NCI-H2227 treated with DMSO at 0.1 percent for 48 hours (cell line): ENCODE data around the gene CACNA1C.

Source experiments
- DNase-seq: peaks from one replicate; lab custom pipeline; 2025; lab: John Stamatoyannopoulos, UW

The CACNA1C gene

DNA sequence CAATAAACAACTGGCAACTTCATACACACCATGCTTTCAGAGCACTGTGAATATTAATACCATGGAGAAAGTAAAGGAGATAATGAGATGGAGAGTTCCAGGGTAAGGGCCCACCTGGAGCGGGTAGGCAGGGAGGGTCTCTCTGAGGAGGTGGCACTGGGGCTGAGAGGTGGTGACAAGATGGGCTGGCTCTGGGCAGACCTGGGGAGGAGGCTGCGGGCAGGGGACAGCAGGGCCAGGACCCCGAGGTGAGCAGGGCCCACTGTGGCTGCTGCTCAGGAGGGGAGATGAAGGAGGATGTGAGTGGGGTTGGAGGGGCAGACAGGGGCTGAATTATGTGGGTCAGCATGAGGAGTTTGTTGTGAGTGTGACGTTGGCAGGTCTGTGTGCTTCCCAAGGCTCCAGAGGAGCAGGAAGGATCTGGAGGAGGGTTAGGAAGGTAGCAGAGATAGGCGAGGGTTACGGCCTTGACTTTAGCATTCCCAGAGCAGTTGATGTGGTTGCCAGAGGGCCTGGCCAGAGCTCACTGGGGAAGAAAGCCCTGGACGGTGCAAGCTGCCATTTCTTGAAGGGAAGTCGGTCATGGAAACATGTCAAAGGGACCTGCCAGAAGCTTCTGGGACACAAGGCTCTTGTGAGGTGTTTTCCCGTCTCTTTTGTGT is 88.2 kb downstream of the CACNA1C start:
- no peak for DNase-seq

DNA sequence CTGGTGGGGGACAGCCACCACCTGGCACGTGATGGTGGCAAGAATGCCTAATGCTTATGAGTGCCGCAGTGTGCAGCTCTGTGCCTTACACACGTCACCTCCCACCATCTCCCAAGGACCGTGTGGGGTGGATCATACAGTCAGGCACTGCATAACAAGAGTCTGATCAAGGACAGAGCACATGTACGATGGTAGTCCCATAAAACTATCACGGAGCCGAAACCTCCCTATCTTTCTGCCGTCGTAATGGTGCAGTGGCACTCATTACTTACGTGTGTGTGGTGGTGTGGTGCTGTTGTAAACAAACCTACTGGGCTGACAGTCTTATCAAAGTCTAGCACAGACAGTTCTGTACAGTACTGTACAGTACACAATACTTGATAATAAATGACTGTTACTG is 89.3 kb downstream of the CACNA1C start:
- DNase-seq = no peak

DNA sequence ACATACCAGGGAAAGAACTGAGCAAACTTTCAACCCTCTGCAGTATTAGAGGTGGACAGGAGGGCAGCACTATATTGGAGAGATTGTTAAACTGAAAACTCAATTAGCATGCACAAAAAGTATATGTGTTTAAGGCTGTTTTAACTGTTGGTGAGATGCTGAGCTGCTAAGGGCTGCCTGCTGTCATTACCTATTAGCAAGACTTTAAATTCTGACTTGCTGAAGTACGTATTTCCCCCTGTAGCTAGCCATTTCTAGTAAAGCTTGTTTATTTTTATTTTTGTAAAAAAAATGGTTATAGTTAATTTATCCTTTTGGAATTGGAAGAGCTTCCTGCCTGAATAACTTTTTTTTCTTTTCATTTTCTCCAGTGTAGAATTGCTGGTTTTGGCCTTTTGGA is 92.2 kb downstream of the CACNA1C start:
- DNase-seq = no peak

DNA sequence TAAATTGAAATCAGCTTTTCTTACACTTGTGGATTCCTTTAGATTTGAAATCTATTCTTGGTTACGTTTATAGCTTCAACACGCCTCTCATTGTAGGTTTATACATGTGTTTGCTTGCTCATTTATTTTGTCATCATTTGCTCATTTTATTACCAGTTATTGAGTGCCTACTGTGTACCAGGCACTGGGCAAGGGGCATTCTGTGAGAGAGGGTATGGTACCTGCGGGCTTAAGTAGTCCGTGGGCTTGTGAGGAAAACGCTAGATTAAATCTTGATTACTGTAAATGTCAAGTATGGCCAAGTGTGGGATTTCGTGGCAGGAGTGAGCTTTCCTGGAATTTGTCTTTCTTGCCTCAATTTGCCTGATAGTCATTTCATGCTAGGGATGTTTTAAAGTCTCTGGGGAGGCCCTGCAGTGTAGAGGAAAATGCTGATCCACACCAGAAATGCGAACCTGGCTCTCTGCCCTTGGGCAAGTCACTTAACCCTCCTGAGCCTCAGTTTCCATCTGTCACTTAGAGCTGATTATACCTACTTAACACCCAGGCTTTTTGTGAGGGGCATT is 92.7 kb downstream of the CACNA1C start:
- DNase-seq = no peak

DNA sequence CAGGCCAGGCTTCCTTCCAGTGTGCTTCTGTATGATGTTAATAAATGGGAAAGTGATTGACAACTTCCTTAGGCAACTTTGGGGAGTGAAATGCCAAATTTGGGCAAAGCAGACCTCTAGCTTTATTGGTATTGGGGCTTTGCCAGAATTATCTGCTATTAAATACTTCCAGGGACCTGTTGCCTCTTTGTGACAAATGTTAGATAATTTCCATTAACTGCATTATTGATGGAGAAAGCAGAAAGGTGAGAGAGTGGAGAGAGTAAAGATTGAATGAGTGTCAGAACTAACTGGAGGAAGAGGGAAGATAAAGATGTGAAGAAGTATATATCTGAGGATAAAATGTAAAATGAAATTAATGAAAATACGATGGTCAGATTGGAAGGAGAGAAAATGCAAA is 94.5 kb downstream of the CACNA1C start:
- no peak for DNase-seq

DNA sequence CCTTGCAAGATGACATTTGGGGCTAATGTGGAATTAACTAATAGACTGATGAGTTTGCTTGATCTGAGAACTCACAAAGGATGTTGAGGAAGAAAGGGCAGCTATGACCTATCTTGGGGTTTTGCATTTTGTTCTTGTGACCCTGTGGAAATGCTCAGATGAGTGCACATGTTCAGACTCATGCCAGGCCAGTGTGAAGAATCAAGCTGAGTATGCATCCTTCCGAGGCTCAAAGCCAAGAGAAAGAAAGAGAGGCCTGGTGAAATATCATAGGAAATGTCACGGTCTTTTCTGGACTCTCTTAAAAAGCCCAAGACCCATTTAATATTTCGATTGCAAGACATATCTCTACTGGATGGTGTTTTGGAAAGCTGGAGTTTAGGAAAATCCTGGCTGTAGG is 96.3 kb downstream of the CACNA1C start:
- DNase-seq = no peak

DNA sequence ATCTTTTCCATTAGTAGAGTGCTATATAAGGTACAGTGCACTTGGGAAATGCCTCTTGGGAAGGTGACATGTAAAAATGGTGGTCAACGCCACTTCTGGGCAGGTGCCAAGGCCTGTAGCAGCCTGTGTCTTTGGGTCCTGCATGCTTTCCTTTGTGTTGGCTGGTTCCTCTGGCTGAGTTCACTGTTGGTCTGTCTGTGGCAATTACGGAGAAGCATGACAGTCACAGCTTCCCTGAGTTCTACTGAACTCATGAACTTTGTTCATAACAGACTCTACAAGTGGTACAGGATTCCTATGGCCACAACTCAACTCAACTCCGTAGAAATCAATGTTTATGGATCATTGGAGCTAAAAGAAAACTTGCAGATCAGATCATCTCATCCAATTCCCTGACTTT is 98.0 kb downstream of the CACNA1C start:
- DNase-seq = no peak

DNA sequence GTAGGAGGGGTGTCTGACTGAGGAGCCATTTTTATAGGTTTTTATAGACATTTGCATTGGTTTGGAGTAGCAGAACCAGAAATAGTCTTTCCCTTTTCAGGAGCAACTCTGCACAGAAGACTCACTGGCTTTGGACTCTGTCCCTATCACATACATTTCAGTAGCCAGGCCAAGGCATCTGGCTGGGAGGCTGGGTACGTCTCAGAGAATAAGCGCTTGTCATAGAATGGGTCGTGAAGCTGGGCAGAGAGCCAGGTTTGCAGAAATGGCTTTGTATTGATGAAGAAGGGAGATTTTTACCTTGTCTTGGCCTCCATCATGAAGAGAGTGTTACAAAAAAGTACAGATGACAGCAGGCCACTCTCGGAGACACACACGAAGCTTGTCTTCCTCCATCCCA is 98.6 kb downstream of the CACNA1C start:
- no peak for DNase-seq

DNA sequence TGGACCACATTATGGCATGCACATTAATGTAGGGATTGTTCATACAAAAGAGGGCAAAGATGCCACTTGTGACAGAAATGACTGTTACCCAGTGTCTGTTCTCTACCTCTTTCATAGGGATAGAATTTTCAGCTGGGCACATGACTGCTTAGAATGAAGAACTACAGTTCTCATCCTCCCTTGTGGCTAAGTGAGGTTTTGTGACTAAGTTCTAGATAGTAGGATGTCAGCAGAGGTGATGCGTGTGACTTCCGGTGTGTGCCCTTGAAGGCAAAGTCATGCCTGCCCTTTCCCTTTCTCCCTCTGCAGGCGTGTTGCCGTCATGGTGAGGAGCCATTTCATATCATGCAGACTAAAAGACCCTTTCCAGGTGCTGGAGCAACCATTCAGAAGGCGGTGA is 99.3 kb downstream of the CACNA1C start:
- no peak for DNase-seq

DNA sequence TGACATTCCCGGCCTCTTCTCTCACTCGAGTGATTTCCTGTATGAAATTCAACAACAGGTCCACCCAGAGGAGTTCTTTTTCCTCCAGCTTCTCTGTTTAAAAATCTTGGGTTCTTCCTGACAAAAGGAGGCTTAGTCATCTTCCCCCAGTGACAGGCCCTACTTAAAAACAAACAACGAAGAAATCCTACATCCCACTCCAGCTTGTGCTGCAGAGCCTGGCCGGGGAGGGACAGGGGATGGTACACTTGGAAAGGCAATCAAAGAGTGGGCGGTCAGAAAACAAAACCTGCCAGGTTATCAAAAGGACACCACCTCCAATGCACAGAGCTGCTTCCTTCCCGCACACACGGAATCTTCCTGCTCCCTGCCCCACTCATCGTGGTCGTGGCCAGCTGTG is 101.3 kb downstream of the CACNA1C start:
- DNase-seq = no peak

DNA sequence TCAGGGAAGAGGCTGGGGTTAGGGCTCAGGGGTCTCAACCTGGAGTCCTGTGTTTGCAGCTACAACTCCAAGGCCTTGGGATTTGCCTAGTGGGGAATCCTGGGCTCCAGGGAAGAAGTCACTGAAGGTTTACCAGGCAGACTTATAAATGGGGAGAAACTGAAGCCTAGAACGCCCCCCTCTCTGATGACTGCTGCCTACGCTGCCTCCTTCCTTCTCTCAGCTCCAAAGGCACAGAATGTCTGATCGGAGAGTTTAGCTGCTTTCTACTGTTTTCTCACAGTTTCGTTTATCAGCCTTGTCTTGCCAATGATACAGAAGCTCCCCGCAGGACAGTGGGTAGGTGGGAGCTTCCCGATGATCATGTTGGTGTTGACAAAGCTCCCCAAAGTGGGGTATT is 101.7 kb downstream of the CACNA1C start:
- no peak for DNase-seq

DNA sequence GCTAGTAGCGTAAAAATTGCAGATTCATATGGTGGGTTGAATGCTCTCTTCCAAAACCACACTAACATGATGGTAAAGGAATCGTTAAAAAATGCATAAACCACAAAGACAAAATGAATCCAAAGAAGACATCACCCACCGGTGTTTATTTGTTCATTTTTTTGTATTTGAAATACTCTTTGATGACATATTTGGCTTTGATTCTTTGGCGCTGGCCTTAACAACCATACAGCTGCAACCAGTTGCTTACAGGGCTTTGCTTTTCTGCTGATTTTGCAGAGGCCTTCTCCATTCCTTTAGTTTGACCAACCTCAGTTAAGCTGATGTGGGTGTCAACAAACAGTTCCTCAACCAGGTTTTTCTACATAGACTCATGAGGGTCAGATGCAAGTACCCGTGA is 103.5 kb downstream of the CACNA1C start:
- no peak for DNase-seq

DNA sequence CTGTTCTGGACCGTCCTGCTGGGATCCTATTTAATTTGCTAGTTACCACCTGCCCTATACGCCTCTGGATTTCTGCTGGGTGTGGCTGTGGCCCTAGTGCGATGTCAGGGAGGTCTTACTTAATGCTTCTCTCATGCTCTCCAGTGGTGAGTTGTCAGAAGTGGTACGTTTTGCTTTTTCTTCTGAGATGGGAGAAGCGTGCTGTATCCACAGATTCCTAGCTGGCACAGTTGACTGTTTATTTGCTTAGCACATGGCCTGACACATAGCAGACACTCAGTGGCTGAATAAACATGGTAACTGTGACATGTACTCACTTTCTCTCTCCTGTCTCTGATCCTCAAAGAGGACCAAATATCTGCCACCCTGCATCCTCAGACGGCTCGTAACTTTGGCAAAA is 107.3 kb downstream of the CACNA1C start:
- DNase-seq = no peak

DNA sequence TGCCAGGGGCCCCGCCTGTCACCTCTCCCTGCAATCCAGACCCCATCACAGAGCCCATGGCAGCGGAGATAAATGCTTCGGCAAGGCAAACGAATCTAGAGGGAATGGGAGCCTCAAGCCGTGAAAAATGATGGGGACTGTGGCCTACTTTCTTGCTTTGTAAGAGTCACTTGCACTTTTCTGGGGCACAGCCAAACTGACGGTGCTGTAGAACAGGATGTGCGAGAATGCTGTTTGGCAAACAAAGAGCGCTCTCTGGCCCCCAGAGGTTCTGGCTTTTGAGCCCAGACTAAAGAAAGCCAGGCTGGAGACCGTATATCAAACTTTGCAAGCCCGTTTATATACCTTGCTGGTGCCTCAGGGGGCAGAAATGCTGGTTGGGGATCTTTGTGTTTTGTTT is 108.7 kb downstream of the CACNA1C start:
- no peak for DNase-seq

DNA sequence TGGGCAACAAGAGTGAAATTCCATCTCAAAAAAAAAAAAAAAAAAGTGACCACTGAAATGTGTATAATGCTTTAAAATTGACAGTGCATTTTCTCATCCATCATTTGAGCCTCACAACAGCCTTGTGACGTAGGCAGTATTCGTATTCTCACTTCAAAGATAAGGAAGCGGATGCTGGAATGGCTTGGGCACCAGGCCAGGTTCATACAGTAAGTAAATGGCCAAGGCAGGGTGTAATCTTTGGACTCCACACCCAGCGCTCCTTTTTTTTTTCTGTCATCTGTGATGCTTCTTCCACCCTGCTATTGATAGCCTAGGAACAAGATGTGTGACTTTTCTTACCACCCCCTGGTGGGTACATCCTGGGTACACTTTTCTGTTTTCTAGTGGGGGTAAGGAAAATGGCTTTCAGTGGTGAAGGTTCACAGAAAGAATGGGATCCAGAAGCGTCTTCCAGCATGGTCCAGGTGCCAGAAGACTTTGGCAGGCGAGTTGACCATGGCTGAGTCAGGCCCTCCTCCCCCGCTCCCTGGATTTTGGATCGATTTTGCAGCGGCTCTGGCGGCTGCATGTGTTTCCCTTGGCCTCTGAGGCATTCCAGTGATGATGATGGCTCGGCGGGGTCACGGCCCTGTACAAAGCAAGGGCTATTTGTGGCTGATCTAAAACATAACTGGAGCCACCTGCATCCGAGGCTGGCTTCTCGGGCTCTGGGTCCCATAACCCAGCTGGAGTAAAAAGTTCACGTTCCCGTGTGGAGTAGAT is 110.6 kb downstream of the CACNA1C start:
- DNase-seq = no peak

DNA sequence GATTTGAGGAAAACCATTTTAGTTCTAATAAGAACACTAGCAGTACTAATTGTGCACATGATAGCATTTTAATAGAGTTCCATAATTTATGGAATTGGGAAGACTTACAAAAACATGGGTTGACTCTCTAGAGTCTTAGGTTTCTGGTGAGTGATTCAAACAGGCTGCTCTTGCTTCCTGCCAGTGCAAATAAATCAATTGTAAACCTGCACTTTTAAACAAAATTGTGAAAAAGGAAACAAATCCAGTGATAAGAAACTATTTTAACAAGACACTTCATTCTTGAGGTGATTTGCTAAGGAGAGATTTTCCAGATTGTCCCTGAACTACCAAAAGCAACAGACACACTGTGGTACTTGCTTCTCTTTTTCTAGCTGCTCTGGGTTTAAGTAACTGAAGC is 112.2 kb downstream of the CACNA1C start:
- DNase-seq = no peak

DNA sequence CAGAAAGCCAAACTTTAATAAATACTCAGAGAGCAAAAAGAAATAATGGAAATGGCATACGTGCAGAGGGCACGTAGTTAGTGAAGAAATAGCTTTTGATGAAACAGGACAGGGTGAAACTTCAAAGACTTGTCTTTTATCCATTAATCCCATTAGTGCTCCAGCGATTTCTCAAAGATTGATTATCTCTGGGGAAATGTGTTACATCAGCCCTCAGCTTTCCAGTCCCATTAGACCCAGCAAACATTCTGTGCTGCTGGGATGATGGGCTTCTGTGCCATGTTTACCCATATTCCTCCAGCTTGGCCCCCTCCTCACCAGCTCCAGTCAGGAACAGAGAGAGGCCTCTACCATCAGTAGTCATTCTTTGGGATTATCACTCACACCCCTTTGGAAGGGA is 113.1 kb downstream of the CACNA1C start:
- no peak for DNase-seq

DNA sequence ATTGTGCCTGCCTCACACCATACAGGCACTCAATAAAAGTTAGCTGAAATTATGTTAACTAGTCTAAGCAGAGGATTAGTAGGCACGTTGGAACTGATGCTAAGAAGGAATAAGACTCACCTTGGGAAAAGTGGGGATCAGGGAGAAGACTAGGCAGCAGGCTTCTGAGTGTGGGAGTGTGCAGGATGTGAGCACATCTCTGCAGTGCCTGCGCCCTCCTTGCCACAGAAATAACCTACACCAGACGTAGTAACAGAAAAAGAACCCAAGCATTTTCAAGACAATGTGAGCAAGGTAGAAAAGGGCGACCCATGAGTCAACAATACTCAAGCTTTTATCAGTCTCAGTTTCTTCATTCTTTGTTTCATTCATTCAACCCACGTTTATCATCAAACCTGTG is 113.9 kb downstream of the CACNA1C start:
- DNase-seq = no peak

DNA sequence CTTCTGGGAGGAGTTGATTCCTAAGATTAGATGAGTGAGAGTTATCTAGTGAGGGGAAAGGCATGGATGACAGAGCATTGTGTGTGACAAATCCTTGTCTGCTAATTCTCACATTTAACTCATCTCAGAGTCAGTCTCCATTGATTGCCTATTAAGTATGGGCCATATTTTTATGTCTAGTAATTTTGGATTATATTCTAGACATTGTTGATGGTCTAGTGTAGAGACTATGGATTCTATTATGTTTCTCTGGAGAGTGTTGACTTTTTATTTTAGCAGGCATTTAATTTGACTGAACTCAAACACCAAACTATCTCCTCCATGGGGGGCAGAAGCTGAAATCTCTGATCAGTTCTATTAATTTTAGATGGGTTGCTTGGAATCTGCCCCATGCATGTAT is 114.4 kb downstream of the CACNA1C start:
- DNase-seq = no peak

DNA sequence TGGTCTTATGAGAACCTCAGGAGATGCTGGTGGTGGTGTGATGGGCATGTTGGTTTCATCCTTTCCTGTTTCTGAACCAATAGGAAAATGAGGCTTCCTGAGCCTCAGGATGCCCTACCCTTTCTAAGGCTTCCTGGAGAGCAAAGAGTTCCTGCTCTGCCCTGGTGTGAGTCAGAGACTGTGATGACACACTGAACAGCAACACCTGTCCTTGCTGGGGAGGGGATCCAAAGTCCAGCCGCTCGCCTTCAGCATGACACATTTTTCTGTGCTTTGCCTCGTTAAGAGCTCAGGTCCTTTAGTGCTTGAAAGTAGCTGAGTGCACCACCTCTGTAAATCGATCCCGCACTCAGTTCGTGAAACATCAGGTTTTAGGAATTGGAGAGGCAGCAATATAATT is 116.0 kb downstream of the CACNA1C start:
- DNase-seq = no peak

DNA sequence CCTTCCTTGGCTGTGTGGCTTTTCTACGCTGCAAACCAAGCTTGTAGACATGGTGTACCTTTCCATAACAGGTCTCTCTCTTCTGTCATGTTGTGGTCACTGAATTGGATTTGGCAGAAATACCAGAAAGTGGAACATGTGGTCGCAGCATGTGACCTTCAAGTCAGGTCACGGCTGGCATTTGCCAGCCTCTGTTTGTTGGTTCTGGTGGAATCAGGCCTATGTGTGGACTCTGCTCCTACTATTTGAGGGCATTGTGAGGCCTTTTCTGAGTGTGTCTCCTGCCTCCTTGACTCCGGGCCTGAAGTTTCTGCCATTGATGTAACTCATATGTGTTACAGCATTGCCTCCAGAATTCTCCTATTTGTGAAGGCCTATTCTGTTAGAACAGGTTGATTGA is 116.7 kb downstream of the CACNA1C start:
- no peak for DNase-seq

DNA sequence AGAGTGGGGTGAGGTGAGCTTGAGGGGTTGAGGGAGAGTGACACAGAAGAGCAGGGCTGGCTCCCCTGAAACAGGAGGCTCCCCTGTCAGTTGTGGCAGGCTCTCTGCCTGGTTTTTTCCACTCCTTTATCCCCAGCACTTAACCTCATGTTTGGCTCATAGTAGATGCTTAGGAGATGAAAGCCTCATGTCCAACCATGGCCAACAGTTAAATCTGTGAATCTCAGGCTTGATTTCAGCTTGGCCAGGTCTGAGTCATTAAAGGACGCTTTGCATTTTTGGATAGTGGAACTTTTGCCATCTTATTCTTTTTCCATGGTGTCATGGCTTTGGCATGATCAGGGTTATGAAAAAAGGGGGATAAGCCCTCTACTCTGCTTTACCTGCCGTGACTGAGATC is 117.2 kb downstream of the CACNA1C start:
- no peak for DNase-seq

DNA sequence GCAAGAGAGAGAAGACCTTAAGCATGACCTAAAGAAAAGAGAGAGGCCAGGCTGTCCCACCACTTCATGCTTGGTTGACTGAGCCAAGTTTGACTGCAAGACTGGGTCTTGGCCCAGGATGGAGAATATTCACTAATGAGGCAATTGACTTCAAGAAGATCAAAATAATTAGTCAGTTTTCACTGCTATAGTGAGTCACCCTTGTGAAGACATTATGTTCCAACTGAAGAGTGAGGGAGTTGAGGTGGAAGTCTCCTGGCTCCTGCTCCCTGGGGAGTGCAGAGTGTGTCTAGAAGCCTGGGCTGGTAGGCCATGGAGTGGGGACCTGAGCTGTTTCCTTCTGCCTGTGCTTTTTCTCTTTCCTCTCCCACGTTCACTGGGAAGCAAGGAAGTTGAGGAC is 117.6 kb downstream of the CACNA1C start:
- DNase-seq = no peak
